ENCODE data around the gene ETV3L.

DNA sequence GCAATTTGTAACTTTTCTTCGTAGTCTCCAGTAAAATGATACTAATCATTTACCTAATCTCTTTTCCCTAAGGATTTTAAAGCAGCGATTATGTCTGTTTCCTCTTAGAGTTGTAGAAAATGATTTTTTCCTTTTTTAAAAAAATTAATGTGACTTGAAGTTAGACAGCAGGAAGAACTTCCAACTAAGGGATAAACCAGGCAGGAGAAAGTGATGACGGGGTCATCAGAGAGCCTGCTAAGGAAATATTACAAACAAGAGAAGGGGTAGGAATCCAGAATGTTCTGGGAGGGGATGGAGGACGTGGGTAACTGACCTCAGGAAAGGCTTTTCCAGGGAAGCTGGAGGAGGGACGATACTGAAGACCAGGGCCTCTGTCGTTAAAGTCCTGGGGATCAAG, 8.8 kb upstream of the ETV3L start:
- TF ChIP-seq OSR1 (CRISPR knock-in tag; IDR thresholded peaks at IDR 0.05) (no peak), ISL1 (CRISPR knock-in tag; IDR thresholded peaks at IDR 0.05) (no peak), ZFP30 (CRISPR knock-in tag; IDR thresholded peaks at IDR 0.05) (no peak), CSDC2 (CRISPR knock-in tag; IDR thresholded peaks at IDR 0.05) (no peak)
- TF ChIP-seq, protein P1, sequence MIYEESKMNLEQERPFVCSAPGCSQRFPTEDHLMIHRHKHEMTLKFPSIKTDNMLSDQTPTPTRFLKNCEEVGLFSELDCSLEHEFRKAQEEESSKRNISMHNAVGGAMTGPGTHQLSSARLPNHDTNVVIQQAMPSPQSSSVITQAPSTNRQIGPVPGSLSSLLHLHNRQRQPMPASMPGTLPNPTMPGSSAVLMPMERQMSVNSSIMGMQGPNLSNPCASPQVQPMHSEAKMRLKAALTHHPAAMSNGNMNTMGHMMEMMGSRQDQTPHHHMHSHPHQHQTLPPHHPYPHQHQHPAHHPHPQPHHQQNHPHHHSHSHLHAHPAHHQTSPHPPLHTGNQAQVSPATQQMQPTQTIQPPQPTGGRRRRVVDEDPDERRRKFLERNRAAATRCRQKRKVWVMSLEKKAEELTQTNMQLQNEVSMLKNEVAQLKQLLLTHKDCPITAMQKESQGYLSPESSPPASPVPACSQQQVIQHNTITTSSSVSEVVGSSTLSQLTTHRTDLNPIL (CRISPR knock-in tag; IDR thresholded peaks at IDR 0.05; ENCODE audit: low read depth): no peak
- TF ChIP-seq, protein P2, sequence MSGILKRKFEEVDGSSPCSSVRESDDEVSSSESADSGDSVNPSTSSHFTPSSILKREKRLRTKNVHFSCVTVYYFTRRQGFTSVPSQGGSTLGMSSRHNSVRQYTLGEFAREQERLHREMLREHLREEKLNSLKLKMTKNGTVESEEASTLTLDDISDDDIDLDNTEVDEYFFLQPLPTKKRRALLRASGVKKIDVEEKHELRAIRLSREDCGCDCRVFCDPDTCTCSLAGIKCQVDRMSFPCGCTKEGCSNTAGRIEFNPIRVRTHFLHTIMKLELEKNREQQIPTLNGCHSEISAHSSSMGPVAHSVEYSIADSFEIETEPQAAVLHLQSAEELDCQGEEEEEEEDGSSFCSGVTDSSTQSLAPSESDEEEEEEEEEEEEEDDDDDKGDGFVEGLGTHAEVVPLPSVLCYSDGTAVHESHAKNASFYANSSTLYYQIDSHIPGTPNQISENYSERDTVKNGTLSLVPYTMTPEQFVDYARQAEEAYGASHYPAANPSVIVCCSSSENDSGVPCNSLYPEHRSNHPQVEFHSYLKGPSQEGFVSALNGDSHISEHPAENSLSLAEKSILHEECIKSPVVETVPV (CRISPR knock-in tag; IDR thresholded peaks at IDR 0.05): no peak

All from SK-N-SH treated with all-trans-retinoic acid at 6 μM for 48 hours (cell line).